Colon (tissue), 2 donors: ENCODE data around the gene ALDH1L1.

Experiments
- FAIRE-seq: peaks from 2 replicates; lab custom pipeline; 2012; peaks lifted over from hg19 to GRCh38; lab: Jason Lieb, UNC
- donor health status: control.
- donor health status: control.

The ALDH1L1 gene

GRCh38 chr3:126180477-126181397 lies at the start of gene ALDH1L1:
Gene ALDH1L1, minus strand, starts transcription at chr3:126180586. Its CDS starts 19,607 bp downstream, at chr3:126160979.
- FAIRE-seq, result no peak

GRCh38 chr3:126226374-126226773 lies 46.0 kb upstream of the ALDH1L1 start:
- no peak for FAIRE-seq

- FAIRE-seq, result no peak
Measured at GRCh38 chr3:126216416-126216815, 36.0 kb upstream of the ALDH1L1 start.

GRCh38 chr3:126213379-126214028 lies 33.1 kb upstream of the ALDH1L1 start:
- FAIRE-seq, result no peak

- no peak for FAIRE-seq
Measured at GRCh38 chr3:126212620-126213378, 32.4 kb upstream of the ALDH1L1 start.

- no peak for FAIRE-seq
Measured at GRCh38 chr3:126212250-126212619, 31.8 kb upstream of the ALDH1L1 start.

- FAIRE-seq, result no peak
Measured at GRCh38 chr3:126211569-126211968, 31.2 kb upstream of the ALDH1L1 start.

- FAIRE-seq, result no peak
Measured at GRCh38 chr3:126210606-126211005, 30.2 kb upstream of the ALDH1L1 start.

GRCh38 chr3:126209741-126210140 lies 29.4 kb upstream of the ALDH1L1 start:
- FAIRE-seq, result no peak

- FAIRE-seq, result no peak
Measured at GRCh38 chr3:126208606-126209256, 28.3 kb upstream of the ALDH1L1 start.

GRCh38 chr3:126208182-126208581 lies 27.8 kb upstream of the ALDH1L1 start:
- FAIRE-seq, result no peak

GRCh38 chr3:126207166-126207565 lies 26.8 kb upstream of the ALDH1L1 start:
- FAIRE-seq, result no peak

GRCh38 chr3:126205717-126206655 lies 25.6 kb upstream of the ALDH1L1 start:
- no peak for FAIRE-seq

- FAIRE-seq, result no peak
Measured at GRCh38 chr3:126202680-126203079, 22.3 kb upstream of the ALDH1L1 start.

GRCh38 chr3:126202276-126202675 lies 21.9 kb upstream of the ALDH1L1 start:
- no peak for FAIRE-seq

- FAIRE-seq, result no peak
Measured at GRCh38 chr3:126201168-126201567, 20.8 kb upstream of the ALDH1L1 start.

- no peak for FAIRE-seq
Measured at GRCh38 chr3:126200534-126200933, 20.1 kb upstream of the ALDH1L1 start.

GRCh38 chr3:126199256-126199655 lies 18.9 kb upstream of the ALDH1L1 start:
- FAIRE-seq, result no peak

- no peak for FAIRE-seq
Measured at GRCh38 chr3:126197854-126198584, 17.6 kb upstream of the ALDH1L1 start.

- FAIRE-seq, result no peak
Measured at GRCh38 chr3:126197343-126197742, 17.0 kb upstream of the ALDH1L1 start.
